Chondrocyte (in vitro differentiated cells): ENCODE results near the gene TTLL5. TPM values are rescaled to one million over a fixed set of nuclear protein-coding genes. Genes with fewer than 3 reads are reported as not detected.
A peak's percentile ranks its signal among the peaks of the same experiment; 100 is the strongest.

ENCODE experiments used
- DNase-seq: peaks from one replicate; pipeline ENCODE4 v3.0.0; 2021; ENCODE audit warnings: mixed read lengths, low spot score
- H3K27ac Mint-ChIP-seq: one replicate; pipeline ENCODE4 v1.8.0; 2021; ENCODE audit warnings: mild to moderate bottlenecking, moderate library complexity, mixed read lengths; ENCODE audit not compliant: unreplicated experiment
- H3K27me3 Mint-ChIP-seq: 2 replicates; pipeline ENCODE4 v1.8.0; 2021; ENCODE audit warnings: low read depth, mixed read lengths
- H3K36me3 Mint-ChIP-seq: 2 replicates; pipeline ENCODE4 v1.8.0; 2021; ENCODE audit warnings: low read depth, mixed read lengths
- H3K4me1 Mint-ChIP-seq: 2 replicates; pipeline ENCODE4 v1.8.0; 2021; ENCODE audit warnings: low read depth, mild to moderate bottlenecking, mixed read lengths
- H3K4me3 Mint-ChIP-seq: one replicate; pipeline ENCODE4 v1.8.0; 2021; ENCODE audit warnings: mild to moderate bottlenecking, moderate library complexity, mixed read lengths; ENCODE audit not compliant: unreplicated experiment
- H3K9me3 Mint-ChIP-seq: 2 replicates; pipeline ENCODE4 v1.8.0; 2021; ENCODE audit warnings: low read depth, mixed read lengths
- total RNA-seq: library from RNA; stranded (reverse); gene quantifications from 3 replicates; pipeline ENCODE4 v1.2.1, GENCODE V29; 2021
- TF ChIP-seq, protein P1 (sequence below): fragments of 200-600 bp; sonication (generic); IDR thresholded peaks from 2 replicates; pipeline ENCODE4 v1.5.0; 2021; ENCODE audit warnings: antibody characterized with exemption, mild to moderate bottlenecking, moderate library complexity

Gene TTLL5
- total RNA-seq, 1 donor from 2014 or later: 22.1 TPM

DNA sequence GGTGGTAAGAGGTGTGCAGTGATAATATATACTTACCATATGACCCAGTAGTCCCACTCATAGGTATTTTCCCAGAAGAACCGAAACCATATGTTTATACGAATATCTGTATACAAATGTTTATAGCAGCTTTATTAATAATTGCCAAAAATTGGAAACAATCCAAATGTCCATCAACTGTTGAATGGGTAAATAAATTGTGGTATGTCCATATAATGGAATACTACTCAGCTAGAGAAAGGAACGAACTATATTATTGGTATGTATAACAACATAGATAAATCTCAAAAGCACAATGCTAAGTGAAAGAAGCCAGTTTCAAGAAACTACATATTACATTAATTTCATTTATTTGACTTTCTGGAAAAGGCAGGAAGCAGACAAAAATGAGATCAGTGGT is 66.1 kb downstream of the TTLL5 start:
- TF ChIP-seq, protein P1, sequence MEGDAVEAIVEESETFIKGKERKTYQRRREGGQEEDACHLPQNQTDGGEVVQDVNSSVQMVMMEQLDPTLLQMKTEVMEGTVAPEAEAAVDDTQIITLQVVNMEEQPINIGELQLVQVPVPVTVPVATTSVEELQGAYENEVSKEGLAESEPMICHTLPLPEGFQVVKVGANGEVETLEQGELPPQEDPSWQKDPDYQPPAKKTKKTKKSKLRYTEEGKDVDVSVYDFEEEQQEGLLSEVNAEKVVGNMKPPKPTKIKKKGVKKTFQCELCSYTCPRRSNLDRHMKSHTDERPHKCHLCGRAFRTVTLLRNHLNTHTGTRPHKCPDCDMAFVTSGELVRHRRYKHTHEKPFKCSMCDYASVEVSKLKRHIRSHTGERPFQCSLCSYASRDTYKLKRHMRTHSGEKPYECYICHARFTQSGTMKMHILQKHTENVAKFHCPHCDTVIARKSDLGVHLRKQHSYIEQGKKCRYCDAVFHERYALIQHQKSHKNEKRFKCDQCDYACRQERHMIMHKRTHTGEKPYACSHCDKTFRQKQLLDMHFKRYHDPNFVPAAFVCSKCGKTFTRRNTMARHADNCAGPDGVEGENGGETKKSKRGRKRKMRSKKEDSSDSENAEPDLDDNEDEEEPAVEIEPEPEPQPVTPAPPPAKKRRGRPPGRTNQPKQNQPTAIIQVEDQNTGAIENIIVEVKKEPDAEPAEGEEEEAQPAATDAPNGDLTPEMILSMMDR: no peak
- peaks cover 10% of the 10 kb centered on the region for H3K9me3 Mint-ChIP-seq
- H3K36me3 Mint-ChIP-seq: peaks cover 21% of the 10 kb centered on the region
- H3K27ac Mint-ChIP-seq: no peak overlapping the region
- no peak overlapping the region for H3K4me3 Mint-ChIP-seq
- DNase-seq: no peak
- H3K4me1 Mint-ChIP-seq: peaks cover 21% of the 10 kb centered on the region
- H3K27me3 Mint-ChIP-seq: no peaks in the 10 kb centered on the region

DNA sequence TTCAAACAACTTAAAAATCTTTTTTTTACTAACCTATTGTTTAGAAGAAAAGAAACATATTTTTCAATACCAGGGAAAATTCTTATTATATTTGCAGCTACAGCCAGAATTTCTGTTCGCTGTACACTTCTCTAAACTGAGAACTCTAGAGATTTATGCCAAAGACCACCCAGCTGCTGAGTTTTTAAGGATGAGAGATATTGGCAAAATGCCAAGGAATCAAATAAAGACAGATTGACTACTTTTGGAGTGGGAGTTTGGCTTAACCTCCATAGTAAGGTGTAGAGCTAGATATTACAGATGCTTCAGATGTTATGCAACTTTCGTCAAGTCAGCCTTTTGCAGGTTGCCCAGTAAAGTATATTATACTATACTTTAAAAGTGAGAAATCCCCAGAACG is 71.8 kb downstream of the TTLL5 start:
- Mint-ChIP-seq H3K4me3 (no peak overlapping the region), H3K36me3 (peaks cover 15% of the 10 kb centered on the region), H3K9me3 (no peaks in the 10 kb centered on the region), H3K4me1 (peaks cover 14% of the 10 kb centered on the region), H3K27me3 (no peaks in the 10 kb centered on the region), H3K27ac (no peak overlapping the region)
- TF ChIP-seq, protein P1: no peak
- DNase-seq: no peak

DNA sequence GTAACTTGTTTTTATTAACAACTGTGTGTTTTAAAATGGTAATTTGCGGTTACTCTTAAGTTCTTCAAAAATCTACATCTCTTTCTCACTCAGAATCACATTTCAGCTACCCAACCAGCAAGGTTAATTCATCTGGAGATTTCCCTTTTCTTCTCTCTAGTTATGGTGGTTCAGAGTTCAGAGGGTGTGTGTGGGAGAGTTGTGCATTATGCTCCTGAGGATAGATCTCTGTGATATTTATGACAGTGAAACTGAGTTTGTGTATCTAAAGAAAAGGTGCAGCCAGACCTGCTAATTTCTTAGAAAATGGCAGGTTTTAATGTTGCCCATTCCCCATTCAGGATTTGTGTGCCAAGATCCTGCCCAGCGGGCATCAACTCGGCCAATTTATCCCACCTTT is 73.8 kb downstream of the TTLL5 start:
- TF ChIP-seq, protein P1: no peak
- Mint-ChIP-seq H3K4me3 (no peak overlapping the region), H3K27ac (no peak overlapping the region), H3K9me3 (no peaks in the 10 kb centered on the region), H3K4me1 (peaks cover 30% of the 10 kb centered on the region), H3K36me3 (peaks cover 15% of the 10 kb centered on the region), H3K27me3 (no peaks in the 10 kb centered on the region)
- DNase-seq: no peak

DNA sequence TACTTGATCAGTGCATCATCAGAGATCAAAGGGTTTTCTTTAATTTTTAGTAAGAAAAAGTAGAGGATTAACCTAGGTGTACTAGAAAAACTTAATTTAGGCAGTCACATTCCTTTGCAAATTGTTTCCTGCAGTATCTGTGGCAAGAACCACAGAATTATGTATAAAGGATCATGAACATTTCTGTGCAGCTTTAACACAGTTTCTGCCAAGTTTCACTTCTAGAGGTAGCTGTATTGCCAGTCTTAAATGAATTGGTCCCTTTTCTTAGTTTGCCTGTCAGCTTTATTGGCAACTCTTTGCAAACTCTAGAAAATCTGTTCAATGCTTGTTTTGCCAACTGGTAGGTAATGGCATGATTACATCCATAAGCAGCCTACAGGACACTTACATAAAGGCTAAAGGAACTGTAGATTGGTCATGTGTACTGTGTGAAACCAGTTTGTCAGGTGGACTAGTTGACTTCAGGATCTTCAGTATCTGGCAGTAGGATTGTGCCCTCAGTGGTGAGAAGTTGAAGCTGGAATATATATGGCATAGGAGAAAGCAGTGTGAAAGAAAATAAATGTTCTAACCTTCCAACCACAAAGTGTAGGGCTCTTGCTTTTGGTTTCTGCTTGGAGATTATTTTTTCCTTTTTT is 75.9 kb downstream of the TTLL5 start:
- Mint-ChIP-seq H3K27ac (peak overlapping the region; percentile 81), H3K36me3 (peaks cover 15% of the 10 kb centered on the region), H3K27me3 (no peaks in the 10 kb centered on the region), H3K4me3 (no peak overlapping the region), H3K4me1 (peaks cover 34% of the 10 kb centered on the region), H3K9me3 (no peaks in the 10 kb centered on the region)
- DNase-seq: no peak
- TF ChIP-seq, protein P1: no peak

DNA sequence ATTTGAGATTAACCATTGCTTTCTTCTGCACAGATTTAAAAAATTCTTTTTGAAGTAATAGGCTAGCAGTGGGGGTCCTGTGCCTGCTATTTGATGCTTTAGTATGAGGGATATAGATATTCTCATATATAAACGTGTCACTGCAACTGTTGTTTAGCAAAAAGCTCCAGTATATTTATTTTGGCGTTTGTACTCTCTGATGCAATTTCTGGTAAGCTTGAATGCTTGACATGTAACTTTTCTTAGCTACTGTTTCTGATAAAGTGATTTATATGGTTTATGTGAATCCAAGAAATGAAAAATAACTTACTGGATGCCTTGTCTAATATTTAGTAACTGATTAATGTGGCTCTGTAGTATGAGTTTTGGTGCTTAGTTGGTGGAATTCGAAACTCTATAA is 77.1 kb downstream of the TTLL5 start:
- peaks cover 34% of the 10 kb centered on the region for H3K4me1 Mint-ChIP-seq
- no peak for DNase-seq
- no peak overlapping the region for H3K4me3 Mint-ChIP-seq
- TF ChIP-seq, protein P1: no peak
- peaks cover 14% of the 10 kb centered on the region for H3K36me3 Mint-ChIP-seq
- H3K27me3 Mint-ChIP-seq: no peaks in the 10 kb centered on the region
- no peaks in the 10 kb centered on the region for H3K9me3 Mint-ChIP-seq
- H3K27ac Mint-ChIP-seq: peak overlapping the region; percentile 81
